ENCODE measurements around the gene BRD2.
A peak's percentile ranks its signal among the peaks of the same experiment; 100 is the strongest.

BRD2 gene

GRCh38 chr6:32968093-32968866 lies at the start of gene BRD2:
Gene BRD2 (plus strand): TSS chr6:32968594. CDS start chr6:32972899, 4,305 bp downstream.
- Histone ChIP-seq H3K4me3 (ENCODE audit: low read depth, low read length) (peak within 1 kb of the TSS; percentile 100), H3K9me3 (ENCODE audit: control insufficient read depth, insufficient read depth, low read length) (no peaks in the 10 kb centered on the region), H3K36me3 (ENCODE audit: control insufficient read depth, insufficient read depth, low read length) (peaks cover 18% of the 10 kb centered on the region), H3K4me1 (ENCODE audit: control insufficient read depth, insufficient read depth, low read length) (peaks cover 6% of the 10 kb centered on the region), H3K9ac (ENCODE audit: low read depth, low read length) (peak within 1 kb of the TSS; percentile 100), H3K27me3 (ENCODE audit: control insufficient read depth, insufficient read depth, low read length) (no peaks in the 10 kb centered on the region)

- no peaks in the 10 kb centered on the region for H3K36me3 ChIP-seq (ENCODE audit: control insufficient read depth, insufficient read depth, low read length)
- no peaks in the 10 kb centered on the region for H3K27me3 ChIP-seq (ENCODE audit: control insufficient read depth, insufficient read depth, low read length)
- H3K4me1 ChIP-seq (ENCODE audit: control insufficient read depth, insufficient read depth, low read length) = no peaks in the 10 kb centered on the region
- H3K9me3 ChIP-seq (ENCODE audit: control insufficient read depth, insufficient read depth, low read length) = no peaks in the 10 kb centered on the region
- H3K4me3 ChIP-seq (ENCODE audit: low read depth, low read length) = no peak overlapping the region
- H3K9ac ChIP-seq (ENCODE audit: low read depth, low read length) = no peak overlapping the region
Measured at GRCh38 chr6:32920715-32921114, 47.7 kb upstream of the BRD2 start.

DNA sequence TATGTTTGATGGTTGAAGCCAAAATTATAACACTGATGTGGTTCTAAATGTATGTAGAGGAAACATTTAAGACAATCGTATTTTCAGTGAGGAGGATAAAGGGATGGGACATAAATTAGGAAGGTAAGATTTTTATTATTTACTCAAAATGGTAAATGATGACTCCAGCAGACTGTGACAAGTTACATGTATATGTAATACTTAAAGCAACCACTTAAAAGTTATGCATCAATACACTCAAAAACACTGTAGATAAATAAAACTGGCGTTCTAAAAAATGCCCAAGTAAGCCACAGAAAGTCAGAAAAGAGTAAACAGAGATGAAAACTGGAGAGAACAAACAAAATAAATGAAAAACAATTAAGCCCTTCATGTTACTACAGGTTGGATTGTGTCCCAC lies 46.3 kb upstream of the BRD2 start:
- H3K9ac ChIP-seq (ENCODE audit: low read depth, low read length) = no peak overlapping the region
- H3K9me3 ChIP-seq (ENCODE audit: control insufficient read depth, insufficient read depth, low read length) = no peaks in the 10 kb centered on the region
- H3K27me3 ChIP-seq (ENCODE audit: control insufficient read depth, insufficient read depth, low read length) = no peaks in the 10 kb centered on the region
- H3K4me1 ChIP-seq (ENCODE audit: control insufficient read depth, insufficient read depth, low read length) = no peaks in the 10 kb centered on the region
- no peak overlapping the region for H3K4me3 ChIP-seq (ENCODE audit: low read depth, low read length)
- no peaks in the 10 kb centered on the region for H3K36me3 ChIP-seq (ENCODE audit: control insufficient read depth, insufficient read depth, low read length)

GRCh38 chr6:32931211-32931610 lies 37.2 kb upstream of the BRD2 start:
- Histone ChIP-seq H3K27me3 (ENCODE audit: control insufficient read depth, insufficient read depth, low read length) (no peaks in the 10 kb centered on the region), H3K9me3 (ENCODE audit: control insufficient read depth, insufficient read depth, low read length) (no peaks in the 10 kb centered on the region), H3K36me3 (ENCODE audit: control insufficient read depth, insufficient read depth, low read length) (no peaks in the 10 kb centered on the region), H3K9ac (ENCODE audit: low read depth, low read length) (no peak overlapping the region), H3K4me3 (ENCODE audit: low read depth, low read length) (no peak overlapping the region), H3K4me1 (ENCODE audit: control insufficient read depth, insufficient read depth, low read length) (no peaks in the 10 kb centered on the region)

GRCh38 chr6:32932132-32932868 lies 36.1 kb upstream of the BRD2 start:
- H3K4me1 ChIP-seq (ENCODE audit: control insufficient read depth, insufficient read depth, low read length) = no peaks in the 10 kb centered on the region
- no peak overlapping the region for H3K4me3 ChIP-seq (ENCODE audit: low read depth, low read length)
- H3K9ac ChIP-seq (ENCODE audit: low read depth, low read length) = no peak overlapping the region
- no peaks in the 10 kb centered on the region for H3K27me3 ChIP-seq (ENCODE audit: control insufficient read depth, insufficient read depth, low read length)
- H3K36me3 ChIP-seq (ENCODE audit: control insufficient read depth, insufficient read depth, low read length) = no peaks in the 10 kb centered on the region
- H3K9me3 ChIP-seq (ENCODE audit: control insufficient read depth, insufficient read depth, low read length) = no peaks in the 10 kb centered on the region

DNA sequence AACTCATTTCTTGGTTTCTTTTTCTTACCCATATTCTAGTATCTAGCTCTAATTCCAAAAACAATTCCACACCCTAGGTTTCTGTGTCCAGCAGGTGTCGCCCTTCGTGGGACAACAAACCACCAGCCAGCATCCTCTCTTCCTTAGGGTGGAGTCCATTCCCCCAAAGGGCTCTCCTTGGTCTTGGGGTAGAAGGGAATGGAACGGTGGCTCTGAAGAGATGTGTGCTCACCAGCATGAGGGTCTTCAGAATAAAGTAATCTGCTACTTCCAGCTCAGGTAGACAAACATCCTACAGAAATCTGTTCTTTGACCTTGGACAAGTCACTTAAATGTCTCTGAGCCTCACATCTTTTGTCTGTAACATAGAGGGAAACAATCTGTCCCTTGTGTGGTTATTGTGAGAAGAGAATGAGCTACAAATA lies 34.7 kb upstream of the BRD2 start:
- H3K9me3 ChIP-seq (ENCODE audit: control insufficient read depth, insufficient read depth, low read length) = no peaks in the 10 kb centered on the region
- no peak overlapping the region for H3K4me3 ChIP-seq (ENCODE audit: low read depth, low read length)
- H3K9ac ChIP-seq (ENCODE audit: low read depth, low read length) = no peak overlapping the region
- no peaks in the 10 kb centered on the region for H3K4me1 ChIP-seq (ENCODE audit: control insufficient read depth, insufficient read depth, low read length)
- H3K36me3 ChIP-seq (ENCODE audit: control insufficient read depth, insufficient read depth, low read length) = no peaks in the 10 kb centered on the region
- no peaks in the 10 kb centered on the region for H3K27me3 ChIP-seq (ENCODE audit: control insufficient read depth, insufficient read depth, low read length)

DNA sequence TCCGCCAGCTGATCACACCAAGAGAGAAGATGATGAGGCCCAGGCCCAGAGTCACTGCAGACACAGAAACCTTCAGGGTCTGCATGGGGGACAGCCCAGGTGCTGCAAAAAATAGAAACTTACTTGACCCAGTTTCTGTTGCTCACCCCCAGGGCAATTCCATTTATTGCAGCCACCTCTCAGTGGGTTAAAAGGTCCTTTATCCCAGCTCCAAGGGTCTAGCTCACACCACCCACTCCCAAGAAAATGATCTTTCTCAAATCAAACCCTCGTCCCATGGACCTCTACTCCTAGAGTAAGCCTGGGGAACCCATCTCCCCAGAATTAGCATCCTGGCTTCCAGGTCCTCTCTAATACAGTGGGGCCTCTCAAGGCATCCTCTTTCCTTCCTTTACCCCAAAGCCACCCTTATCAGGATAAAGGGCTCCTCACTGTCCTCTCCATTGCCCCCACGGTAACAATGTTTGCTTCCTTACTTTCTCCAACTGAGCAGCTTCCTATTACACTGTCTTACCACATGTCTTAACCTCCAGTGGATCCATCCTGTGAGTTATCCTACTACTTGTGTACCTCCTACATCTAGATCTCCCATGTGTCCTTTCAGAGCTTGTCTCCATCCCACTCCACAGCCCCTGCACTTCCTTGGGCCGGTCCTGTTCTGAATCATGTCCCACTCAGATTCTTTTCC lies 32.7 kb upstream of the BRD2 start:
- Histone ChIP-seq H3K27me3 (ENCODE audit: control insufficient read depth, insufficient read depth, low read length) (no peaks in the 10 kb centered on the region), H3K4me3 (ENCODE audit: low read depth, low read length) (no peak overlapping the region), H3K9ac (ENCODE audit: low read depth, low read length) (no peak overlapping the region), H3K36me3 (ENCODE audit: control insufficient read depth, insufficient read depth, low read length) (no peaks in the 10 kb centered on the region), H3K4me1 (ENCODE audit: control insufficient read depth, insufficient read depth, low read length) (no peaks in the 10 kb centered on the region), H3K9me3 (ENCODE audit: control insufficient read depth, insufficient read depth, low read length) (no peaks in the 10 kb centered on the region)

- Histone ChIP-seq H3K4me1 (ENCODE audit: control insufficient read depth, insufficient read depth, low read length) (peaks cover 5% of the 10 kb centered on the region), H3K27me3 (ENCODE audit: control insufficient read depth, insufficient read depth, low read length) (no peaks in the 10 kb centered on the region), H3K36me3 (ENCODE audit: control insufficient read depth, insufficient read depth, low read length) (no peaks in the 10 kb centered on the region), H3K9me3 (ENCODE audit: control insufficient read depth, insufficient read depth, low read length) (no peaks in the 10 kb centered on the region), H3K9ac (ENCODE audit: low read depth, low read length) (no peak overlapping the region), H3K4me3 (ENCODE audit: low read depth, low read length) (no peak overlapping the region)
Measured at GRCh38 chr6:32936239-32937152, 31.9 kb upstream of the BRD2 start.

DNA sequence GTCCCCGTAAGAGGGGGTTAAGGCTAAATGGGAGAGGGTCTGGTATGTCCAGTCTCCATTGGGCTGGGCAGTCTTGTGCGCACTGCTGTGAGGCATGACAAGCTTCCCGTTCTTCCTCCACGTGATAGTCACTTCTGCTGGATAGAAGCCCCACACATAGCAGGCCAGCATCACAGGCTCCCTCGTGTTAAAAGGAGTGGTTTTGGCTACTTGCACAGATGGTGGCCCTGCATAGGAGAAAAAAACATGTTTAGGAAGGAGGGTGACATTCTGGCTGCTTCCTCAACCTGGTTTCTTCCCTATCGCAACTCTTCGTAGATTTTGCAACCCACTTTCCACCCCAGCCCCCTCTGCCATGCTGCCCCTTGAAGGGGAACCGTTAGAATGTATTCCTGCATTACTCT lies 31.2 kb upstream of the BRD2 start:
- Histone ChIP-seq H3K9me3 (ENCODE audit: control insufficient read depth, insufficient read depth, low read length) (no peaks in the 10 kb centered on the region), H3K36me3 (ENCODE audit: control insufficient read depth, insufficient read depth, low read length) (no peaks in the 10 kb centered on the region), H3K27me3 (ENCODE audit: control insufficient read depth, insufficient read depth, low read length) (no peaks in the 10 kb centered on the region), H3K4me1 (ENCODE audit: control insufficient read depth, insufficient read depth, low read length) (peaks cover 6% of the 10 kb centered on the region), H3K4me3 (ENCODE audit: low read depth, low read length) (no peak overlapping the region), H3K9ac (ENCODE audit: low read depth, low read length) (no peak overlapping the region)

- no peak overlapping the region for H3K4me3 ChIP-seq (ENCODE audit: low read depth, low read length)
- no peak overlapping the region for H3K9ac ChIP-seq (ENCODE audit: low read depth, low read length)
- H3K9me3 ChIP-seq (ENCODE audit: control insufficient read depth, insufficient read depth, low read length) = no peaks in the 10 kb centered on the region
- H3K4me1 ChIP-seq (ENCODE audit: control insufficient read depth, insufficient read depth, low read length) = peaks cover 6% of the 10 kb centered on the region
- H3K36me3 ChIP-seq (ENCODE audit: control insufficient read depth, insufficient read depth, low read length) = no peaks in the 10 kb centered on the region
- H3K27me3 ChIP-seq (ENCODE audit: control insufficient read depth, insufficient read depth, low read length) = no peaks in the 10 kb centered on the region
Measured at GRCh38 chr6:32938494-32938893, 29.9 kb upstream of the BRD2 start.

- Histone ChIP-seq H3K27me3 (ENCODE audit: control insufficient read depth, insufficient read depth, low read length) (no peaks in the 10 kb centered on the region), H3K36me3 (ENCODE audit: control insufficient read depth, insufficient read depth, low read length) (no peaks in the 10 kb centered on the region), H3K9me3 (ENCODE audit: control insufficient read depth, insufficient read depth, low read length) (no peaks in the 10 kb centered on the region), H3K4me1 (ENCODE audit: control insufficient read depth, insufficient read depth, low read length) (peaks cover 6% of the 10 kb centered on the region), H3K4me3 (ENCODE audit: low read depth, low read length) (peak within 1 kb of the TSS; percentile 49), H3K9ac (ENCODE audit: low read depth, low read length) (no peak within 1 kb of the TSS)
Measured at GRCh38 chr6:32940656-32941213, 27.7 kb upstream of the BRD2 start, which contains the start of gene HLA-DMB. Gene HLA-DMB (minus strand): TSS chr6:32941028. CDS start chr6:32940807, 221 bp downstream.

Data from iPS-15b (cell line).